ENCODE measurements around the gene LHFPL5. TPM values are rescaled to one million over a fixed set of nuclear protein-coding genes. Genes with fewer than 3 reads are reported as not detected.

Gene LHFPL5
- total and polyA plus RNA-seq, 2 of the 13 experiments (the other 11 are each of a cell fraction or from before 2014, with no cell fraction given), result 0.03 TPM; not detected in 1

- TF ChIP-seq, protein P1, sequence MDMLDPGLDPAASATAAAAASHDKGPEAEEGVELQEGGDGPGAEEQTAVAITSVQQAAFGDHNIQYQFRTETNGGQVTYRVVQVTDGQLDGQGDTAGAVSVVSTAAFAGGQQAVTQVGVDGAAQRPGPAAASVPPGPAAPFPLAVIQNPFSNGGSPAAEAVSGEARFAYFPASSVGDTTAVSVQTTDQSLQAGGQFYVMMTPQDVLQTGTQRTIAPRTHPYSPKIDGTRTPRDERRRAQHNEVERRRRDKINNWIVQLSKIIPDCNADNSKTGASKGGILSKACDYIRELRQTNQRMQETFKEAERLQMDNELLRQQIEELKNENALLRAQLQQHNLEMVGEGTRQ (IDR thresholded peaks at IDR 0.05; ENCODE audit: low read depth, low read length), result no peak
- TF ChIP-seq, protein P1 (CRISPR knock-in tag; IDR thresholded peaks at IDR 0.05; ENCODE audit: borderline replicate concordance), result peak; percentile 55; the same call in 1 of the 2 replicates
- TF ChIP-seq ZNF670 (CRISPR knock-in tag; IDR thresholded peaks at IDR 0.05; ENCODE audit: borderline replicate concordance) (no peak), FOXO4 (CRISPR knock-in tag; conservative IDR thresholded peaks at IDR 0.05) (0 out of 2 replicates have a peak, but pooled peaks have one; percentile 50), PCBP2 (optimal IDR thresholded peaks at IDR 0.05; ENCODE audit: low read depth, low read length, poor library complexity, severe bottlenecking) (no peak), RBFOX2 (IDR thresholded peaks at IDR 0.05; ENCODE audit: low read depth, low read length) (no peak), ZNF724P (CRISPR knock-in tag; IDR thresholded peaks at IDR 0.05; ENCODE audit: borderline replicate concordance) (no peak), ZNF616 (CRISPR knock-in tag; IDR thresholded peaks at IDR 0.05; ENCODE audit: low read depth) (no peak), PCBP1 (IDR thresholded peaks at IDR 0.05; ENCODE audit: borderline replicate concordance, low read depth, low read length) (no peak), SOX13 (IDR thresholded peaks at IDR 0.05) (no peak; the same call in 1 of the 2 replicates), SOX13 (CRISPR knock-in tag; conservative IDR thresholded peaks at IDR 0.05 in 1 of 2, IDR thresholded peaks at IDR 0.05 in 1 of 2) (no peak), BHLHE40 (IDR thresholded peaks at IDR 0.05; ENCODE audit: low read length) (no peak), RBM22 (optimal IDR thresholded peaks at IDR 0.05; ENCODE audit: low read length) (no peak), JARID2 (CRISPR knock-in tag; IDR thresholded peaks at IDR 0.05; ENCODE audit: insufficient replicate concordance) (no peak), LBX2 (CRISPR knock-in tag; IDR thresholded peaks at IDR 0.05; ENCODE audit: borderline replicate concordance) (no peak), TRAFD1 (CRISPR knock-in tag; IDR thresholded peaks at IDR 0.05; ENCODE audit: borderline replicate concordance) (no peak)
- TF ChIP-seq, protein P2, sequence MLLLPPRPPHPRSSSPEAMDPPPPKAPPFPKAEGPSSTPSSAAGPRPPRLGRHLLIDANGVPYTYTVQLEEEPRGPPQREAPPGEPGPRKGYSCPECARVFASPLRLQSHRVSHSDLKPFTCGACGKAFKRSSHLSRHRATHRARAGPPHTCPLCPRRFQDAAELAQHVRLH (CRISPR knock-in tag; IDR thresholded peaks at IDR 0.05; ENCODE audit: borderline replicate concordance, low read depth), result no peak
- TF ChIP-seq, protein P3, sequence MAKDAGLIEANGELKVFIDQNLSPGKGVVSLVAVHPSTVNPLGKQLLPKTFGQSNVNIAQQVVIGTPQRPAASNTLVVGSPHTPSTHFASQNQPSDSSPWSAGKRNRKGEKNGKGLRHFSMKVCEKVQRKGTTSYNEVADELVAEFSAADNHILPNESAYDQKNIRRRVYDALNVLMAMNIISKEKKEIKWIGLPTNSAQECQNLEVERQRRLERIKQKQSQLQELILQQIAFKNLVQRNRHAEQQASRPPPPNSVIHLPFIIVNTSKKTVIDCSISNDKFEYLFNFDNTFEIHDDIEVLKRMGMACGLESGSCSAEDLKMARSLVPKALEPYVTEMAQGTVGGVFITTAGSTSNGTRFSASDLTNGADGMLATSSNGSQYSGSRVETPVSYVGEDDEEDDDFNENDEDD (CRISPR knock-in tag; IDR thresholded peaks at IDR 0.05; ENCODE audit: borderline replicate concordance), result peak; percentile 33; the same call in 1 of the 2 replicates
- TF ChIP-seq, protein P4, sequence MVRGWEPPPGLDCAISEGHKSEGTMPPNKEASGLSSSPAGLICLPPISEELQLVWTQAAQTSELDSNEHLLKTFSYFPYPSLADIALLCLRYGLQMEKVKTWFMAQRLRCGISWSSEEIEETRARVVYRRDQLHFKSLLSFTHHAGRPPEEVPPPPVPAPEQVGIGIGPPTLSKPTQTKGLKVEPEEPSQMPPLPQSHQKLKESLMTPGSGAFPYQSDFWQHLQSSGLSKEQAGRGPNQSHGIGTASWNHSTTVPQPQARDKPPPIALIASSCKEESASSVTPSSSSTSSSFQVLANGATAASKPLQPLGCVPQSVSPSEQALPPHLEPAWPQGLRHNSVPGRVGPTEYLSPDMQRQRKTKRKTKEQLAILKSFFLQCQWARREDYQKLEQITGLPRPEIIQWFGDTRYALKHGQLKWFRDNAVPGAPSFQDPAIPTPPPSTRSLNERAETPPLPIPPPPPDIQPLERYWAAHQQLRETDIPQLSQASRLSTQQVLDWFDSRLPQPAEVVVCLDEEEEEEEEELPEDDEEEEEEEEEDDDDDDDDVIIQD (CRISPR knock-in tag; IDR thresholded peaks at IDR 0.05; ENCODE audit: low read depth), result no peak
Measured at GRCh38 chr6:35776364-35777215, 28.6 kb upstream of the LHFPL5 start, which contains the start of gene CLPSL2 (continued).
